SIG-M5 treated with dmso at 0.1 percent for 504 hours (cell line): Measurements from ENCODE around the gene PCSK5.
"Not testable (repeated sequence)": the region's sequence is repeated elsewhere in the genome, so short reads cannot be mapped to it uniquely, and the experiment has no call there.

ENCODE experiments used
- DNase-seq: peaks from one replicate; lab custom pipeline; 2025; ENCODE audit not compliant: unreplicated experiment; lab: John Stamatoyannopoulos, UW

PCSK5 gene

GRCh38 chr9:76044266-76044819 lies 153.9 kb downstream of the PCSK5 start:
- no peak for DNase-seq

GRCh38 chr9:76045221-76045620 lies 154.7 kb downstream of the PCSK5 start:
- no peak for DNase-seq

- no peak for DNase-seq
Observed at GRCh38 chr9:76049341-76049740, 158.9 kb downstream of the PCSK5 start.

DNA sequence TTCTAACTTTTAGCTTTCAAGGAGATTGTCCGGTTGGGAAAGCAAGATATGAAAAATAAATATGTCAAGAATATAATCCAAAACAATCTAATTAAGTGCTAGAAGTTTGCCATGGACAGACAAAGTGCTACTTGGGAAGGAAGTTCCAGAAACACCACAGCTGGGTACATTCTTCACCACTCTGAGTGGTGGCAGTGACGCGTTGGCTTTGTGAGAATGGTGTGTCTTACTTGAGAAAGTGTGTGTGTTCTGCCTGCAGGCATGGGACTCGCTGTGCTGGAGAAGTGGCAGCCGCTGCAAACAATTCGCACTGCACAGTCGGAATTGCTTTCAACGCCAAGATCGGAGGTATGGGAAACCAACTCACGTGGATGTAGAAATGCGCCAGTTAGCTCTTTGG lies 177.2 kb downstream of the PCSK5 start:
- DNase-seq, result no peak

GRCh38 chr9:76077537-76077936 lies 187.1 kb downstream of the PCSK5 start:
- no peak for DNase-seq

DNA sequence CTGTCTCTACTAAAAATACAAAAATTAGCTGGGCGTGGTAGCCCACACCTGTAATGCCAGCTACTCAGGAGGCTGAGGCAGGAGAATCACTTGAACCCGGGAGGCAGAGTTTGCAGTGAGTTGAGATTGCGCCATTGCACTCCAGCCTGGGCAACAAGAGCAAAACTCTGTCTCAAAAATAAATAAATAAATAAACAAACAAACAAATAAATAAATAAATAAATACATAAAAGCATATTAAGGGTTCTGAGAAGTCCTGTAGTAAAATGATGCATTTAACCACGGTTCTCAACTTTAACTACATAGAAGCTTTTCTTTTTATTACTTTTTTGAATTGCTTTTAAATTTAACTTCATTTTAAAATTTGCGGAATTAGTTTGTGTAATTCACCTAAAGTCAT lies 190.8 kb downstream of the PCSK5 start:
- DNase-seq, result not testable (repeated sequence)

- DNase-seq, result no peak
Observed at GRCh38 chr9:76082057-76082456, 191.6 kb downstream of the PCSK5 start.

DNA sequence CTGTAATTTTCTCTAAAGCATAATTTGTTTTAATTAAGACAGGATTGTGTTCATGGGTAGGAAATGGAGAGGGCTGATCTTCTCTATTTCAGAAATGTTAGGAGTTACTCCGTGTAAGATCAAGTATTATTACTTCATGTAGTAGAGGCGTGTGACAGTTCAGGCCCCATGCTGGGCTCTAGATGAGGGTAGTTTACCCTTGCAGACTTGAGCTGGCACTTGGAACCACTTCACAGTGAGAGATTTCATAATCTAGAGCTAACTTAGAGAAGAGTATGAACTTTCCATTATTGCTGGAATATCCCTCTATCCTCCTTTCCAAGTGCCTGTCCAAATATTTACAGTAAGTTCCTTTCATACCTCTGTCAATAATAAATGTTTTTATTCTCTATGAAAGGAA lies 195.1 kb downstream of the PCSK5 start:
- no peak for DNase-seq

GRCh38 chr9:76086539-76086938 lies 196.1 kb downstream of the PCSK5 start:
- DNase-seq, result no peak

DNA sequence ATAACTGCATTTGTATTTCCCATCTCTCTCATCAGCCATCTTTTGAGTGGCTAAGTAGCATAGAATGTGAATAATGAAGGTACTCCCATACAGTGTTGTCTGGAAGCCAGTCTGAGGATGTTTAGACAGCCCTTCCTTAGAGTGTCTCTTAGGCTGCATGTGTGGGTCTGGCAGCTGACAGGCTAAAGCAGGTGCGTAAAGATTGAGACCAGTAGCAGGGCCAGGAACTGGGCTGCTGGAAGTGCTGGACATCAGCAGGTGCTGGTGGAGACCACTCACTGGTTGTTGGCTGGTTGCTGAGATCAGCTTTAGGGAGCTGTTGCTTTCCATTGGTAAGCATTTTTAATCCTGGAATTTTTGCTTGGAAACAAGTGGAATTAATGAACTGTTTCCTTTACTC lies 197.5 kb downstream of the PCSK5 start:
- DNase-seq, result no peak

GRCh38 chr9:76090330-76090729 lies 199.9 kb downstream of the PCSK5 start:
- DNase-seq, result no peak

DNA sequence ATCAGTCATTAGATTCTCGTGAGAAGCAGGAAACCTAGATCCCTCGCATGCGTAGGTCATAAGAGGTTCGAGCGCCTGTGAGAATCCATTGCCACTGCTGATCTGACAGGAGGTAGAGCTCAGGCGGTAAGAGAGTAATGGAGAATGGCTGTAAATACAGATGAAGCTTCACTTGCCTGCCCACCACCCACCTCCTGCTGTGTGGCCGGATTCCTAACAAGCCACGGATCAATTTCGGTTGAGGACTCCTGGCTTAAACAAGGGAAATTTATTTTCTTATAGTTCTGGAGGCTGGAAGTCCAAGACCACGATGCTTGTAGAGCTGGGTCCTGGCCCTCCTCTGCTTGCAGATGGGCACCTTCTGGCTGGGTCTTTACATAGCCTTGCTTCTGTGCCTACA lies 200.4 kb downstream of the PCSK5 start:
- DNase-seq, result no peak

GRCh38 chr9:76092572-76092971 lies 202.1 kb downstream of the PCSK5 start:
- no peak for DNase-seq

- no peak for DNase-seq
Observed at GRCh38 chr9:76095585-76095984, 205.1 kb downstream of the PCSK5 start.

DNA sequence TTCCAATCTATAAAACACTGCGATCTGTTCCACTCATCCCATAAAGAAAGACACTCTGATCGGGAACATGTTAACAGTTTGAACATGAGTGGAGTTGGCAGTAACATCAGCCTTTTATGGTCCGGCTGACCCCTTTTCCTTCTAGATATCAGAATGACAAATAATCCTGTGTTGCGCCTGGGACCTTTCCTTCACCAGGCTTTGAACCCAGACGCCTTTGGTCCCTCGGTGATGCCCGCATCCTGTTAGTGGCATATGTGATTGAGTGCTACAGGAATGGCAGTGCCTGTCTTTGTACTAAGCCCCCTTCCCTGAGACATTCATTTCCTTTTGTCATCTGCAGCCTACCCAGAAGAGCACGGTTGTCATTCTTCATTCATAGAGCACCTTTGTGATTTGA lies 209.0 kb downstream of the PCSK5 start:
- no peak for DNase-seq

- DNase-seq, result no peak
Observed at GRCh38 chr9:76101075-76101474, 210.6 kb downstream of the PCSK5 start.

DNA sequence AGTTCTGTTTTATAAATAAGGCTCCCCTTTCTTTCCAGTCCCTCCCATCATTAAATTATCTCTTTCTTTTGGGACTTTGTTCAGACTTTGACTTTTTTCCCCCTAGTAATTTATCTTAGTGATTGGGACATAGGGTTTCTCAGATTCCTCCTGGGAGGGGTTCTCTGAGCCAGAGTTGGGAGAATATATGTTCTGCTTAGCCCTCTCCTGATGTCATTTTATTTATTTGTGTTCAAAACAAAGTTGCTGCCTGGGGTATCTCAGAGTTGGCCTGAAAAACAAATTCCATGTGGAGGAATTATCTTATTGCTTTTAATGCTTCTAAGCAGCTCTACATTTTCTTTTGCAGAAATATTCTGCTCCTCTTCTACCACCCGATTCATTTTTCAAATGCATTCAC lies 211.0 kb downstream of the PCSK5 start:
- no peak for DNase-seq

GRCh38 chr9:76101947-76102346 lies 211.5 kb downstream of the PCSK5 start:
- no peak for DNase-seq

GRCh38 chr9:76103531-76104315 lies 213.2 kb downstream of the PCSK5 start:
- no peak for DNase-seq

- DNase-seq, result no peak
Observed at GRCh38 chr9:76107482-76107881, 217.0 kb downstream of the PCSK5 start.

- no peak for DNase-seq
Observed at GRCh38 chr9:76109953-76110352, 219.5 kb downstream of the PCSK5 start.

DNA sequence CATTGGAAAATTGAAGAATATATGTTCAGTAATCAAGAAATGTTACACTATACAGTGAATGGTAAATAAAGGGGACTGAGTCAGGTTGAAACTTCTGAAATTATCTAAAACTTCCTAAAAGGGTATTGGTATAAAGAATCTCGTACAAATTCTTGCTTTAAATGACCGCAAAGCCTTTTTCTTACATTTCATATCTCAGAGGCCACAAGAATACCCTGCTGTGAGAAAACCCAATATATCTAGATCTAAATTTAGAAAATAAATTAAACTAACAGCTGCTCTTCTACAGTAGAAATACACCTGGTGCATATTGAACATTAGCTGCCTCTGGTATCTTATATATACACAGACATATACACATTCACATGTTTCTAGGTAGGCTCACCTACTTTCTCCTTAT lies 221.7 kb downstream of the PCSK5 start:
- no peak for DNase-seq

DNA sequence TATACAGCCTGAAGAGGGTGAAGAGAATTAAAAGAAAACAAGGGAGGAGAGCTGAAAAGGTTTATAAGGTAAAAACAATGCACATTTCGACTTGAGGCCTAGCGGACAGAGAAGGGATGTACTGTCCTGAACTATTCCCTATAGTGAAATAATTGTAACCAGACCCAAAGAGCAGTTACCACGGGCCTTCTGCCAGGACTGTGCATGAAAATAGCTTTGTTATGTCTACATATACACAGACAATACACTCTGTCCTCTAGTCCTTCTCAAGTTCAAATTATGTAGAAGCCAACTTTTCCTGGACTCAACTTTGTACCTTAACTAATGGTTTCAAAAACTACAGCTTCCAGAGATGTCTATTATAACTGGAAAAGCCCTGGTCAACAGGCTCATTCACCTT lies 223.7 kb downstream of the PCSK5 start:
- no peak for DNase-seq
